Right ventricle myocardium inferior (tissue), 1 donor: ENCODE data around the gene RNF5. TPM values are rescaled to one million over a fixed set of nuclear protein-coding genes. Genes with fewer than 3 reads are reported as not detected.

Source experiments
- ATAC-seq: fragments of 200-7000 bp; cut with Tn5 transposase; one replicate; pipeline ENCODE4 v1.9.1; 2020; ENCODE audit warnings: mild to moderate bottlenecking, moderate library complexity
- DNase-seq: peaks from one replicate; pipeline ENCODE4 v3.0.0; 2021; ENCODE audit errors: missing footprints
- intact Hi-C: fragments of 100-400 bp; cut with DNase I; formaldehyde crosslinking; loops from one replicate; pipeline ENCODE4 v1.11.0; 2022
- total RNA-seq: library from RNA; stranded (reverse); fragmentation: NEBNext Ultra II Directional; extraction: Animal tissue kit (Norgen Biotek cat#: 25700); gene quantifications from one replicate; pipeline ENCODE4 v1.2.1, GENCODE V29; 2021
- donor health status: DM: no; HTN: yes; CAD: no; lungs with severe emphysema.

Gene RNF5
- total RNA-seq, 1 donor from 2014 or later, result 97.5 TPM

DNA sequence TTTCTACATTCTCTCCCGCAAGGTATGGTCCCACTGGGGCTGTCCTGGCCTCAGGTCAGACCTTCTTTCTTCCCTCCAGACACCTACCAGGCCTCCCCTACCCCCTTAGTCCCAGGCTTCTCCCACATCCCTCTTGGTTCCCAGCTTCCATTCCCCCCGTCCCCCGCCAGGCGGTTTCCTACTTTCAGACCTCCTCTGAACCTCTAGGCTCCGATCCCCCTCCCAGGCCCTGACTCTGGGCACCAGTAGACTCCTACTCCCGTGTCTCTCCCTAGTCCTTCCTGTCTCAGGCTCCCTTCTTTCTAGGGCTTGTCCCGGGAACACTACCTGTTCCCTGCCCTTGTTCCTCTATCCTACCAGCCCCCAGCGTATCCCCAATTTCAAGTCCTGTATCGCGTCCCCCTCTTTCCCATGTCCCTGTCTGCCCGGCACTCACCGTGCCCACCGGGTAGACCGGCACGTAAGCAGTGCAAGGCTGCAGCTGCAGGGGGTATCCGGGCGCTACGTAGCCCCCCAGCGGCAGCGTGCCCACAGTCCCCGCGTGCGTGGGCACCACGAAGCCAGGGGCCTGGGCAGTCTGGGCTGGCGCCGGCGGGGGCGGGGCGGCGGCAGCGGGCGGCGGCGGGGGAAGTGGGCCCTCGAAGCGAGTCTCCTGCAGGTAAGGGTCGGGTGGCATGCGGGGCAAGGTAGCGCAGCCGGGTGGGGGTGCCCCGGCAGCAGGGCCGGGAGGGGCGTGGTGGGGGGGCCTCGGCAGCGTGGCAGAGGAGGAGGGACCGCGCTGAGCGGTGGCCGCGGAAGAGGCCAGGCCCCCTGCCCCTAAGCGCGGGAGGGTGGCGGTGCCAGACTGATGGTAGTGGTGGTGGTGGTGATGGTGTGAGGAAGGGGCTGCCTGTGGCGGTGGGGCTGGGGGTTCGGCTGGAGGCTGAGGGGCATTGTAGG, 28.0 kb upstream of the RNF5 start:
- ATAC-seq, result no peak
- no peak for DNase-seq
- intact Hi-C loops, result no loop called here

DNA sequence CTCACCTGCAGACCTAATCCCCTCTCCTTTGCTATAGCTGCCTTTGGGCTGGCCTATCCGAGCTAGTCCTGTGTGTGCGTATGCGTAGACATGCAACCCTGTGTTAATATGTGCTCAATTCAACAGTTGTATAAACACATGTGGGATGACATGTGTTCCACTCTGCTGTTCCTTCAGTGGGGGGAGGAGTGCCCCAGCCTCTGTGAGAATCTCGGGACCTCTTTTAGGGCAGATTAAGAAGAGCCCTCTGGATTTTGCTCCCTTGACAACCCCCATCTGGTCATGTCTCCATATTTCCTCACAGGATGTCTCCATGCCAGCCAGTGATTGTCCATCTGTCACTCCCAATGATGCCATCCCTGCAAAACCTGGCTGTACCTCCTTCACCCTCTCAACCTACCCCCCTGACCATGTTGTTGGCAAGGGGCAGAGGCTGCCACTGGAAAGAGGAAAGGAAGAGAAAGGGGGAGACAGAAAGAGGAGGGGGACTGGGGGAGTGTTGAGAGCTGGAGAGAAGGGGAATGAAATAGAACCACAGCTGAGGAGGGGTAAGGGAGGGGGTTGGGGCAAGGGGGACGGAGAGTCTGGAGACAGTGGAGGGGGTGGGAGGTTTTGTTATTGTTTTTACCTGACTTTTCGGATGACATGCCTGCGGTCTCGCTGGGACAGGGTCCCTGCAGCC, 26.9 kb upstream of the RNF5 start:
- intact Hi-C loops, result no loop called here
- ATAC-seq (no peak), DNase-seq (no peak)

DNA sequence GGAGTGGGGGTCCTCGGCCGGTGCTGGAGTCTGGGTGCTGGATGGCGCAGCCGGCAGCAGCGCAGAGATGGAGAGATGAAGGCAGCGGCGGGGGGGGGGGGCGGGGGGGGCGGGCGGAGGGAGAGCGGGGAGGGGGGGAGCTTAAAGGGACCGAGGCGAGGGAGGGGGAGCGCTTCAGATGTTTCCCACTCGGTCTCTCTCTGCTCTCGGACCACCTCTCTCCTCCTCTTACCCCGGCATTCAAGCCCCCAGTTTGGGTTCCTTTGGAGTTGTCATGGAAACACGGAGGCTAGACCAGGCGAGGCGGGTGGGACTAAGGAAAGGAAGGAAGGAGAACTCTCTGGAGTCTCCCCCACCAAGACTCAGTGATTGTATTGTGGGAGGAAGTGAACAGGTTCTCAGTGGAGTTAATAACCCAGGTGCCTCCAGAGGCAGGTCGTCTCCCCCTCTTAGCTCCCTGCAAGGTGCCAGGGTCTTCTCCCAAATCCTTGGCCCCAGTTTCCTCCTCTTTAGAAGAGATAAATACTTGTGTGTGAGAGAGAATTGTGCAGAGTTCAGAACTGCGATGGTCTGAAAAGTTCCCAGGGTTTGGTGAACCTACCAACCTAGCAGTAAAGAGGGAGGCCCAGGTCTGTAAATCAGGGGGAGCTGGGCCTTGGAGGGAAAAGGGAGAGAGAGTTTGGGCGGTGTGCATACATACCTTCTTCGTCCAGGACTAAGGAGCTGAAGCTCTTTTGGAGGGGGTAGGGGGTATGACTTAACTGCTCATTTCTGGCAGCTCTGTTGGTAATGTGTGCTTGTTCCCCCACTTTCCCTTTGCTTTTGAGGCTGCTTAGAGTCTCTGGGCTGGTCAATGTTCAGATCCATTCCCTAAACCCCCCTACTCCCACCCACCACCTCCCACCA, 26.1 kb upstream of the RNF5 start, which contains the start of gene PRRT1:
PRRT1 (minus strand) TSS at position 77 of the 906 bp plus-strand sequence. CDS start 112 bp downstream, outside the sequence.
- no peak for ATAC-seq
- intact Hi-C loops, result no loop called here
- DNase-seq, result no peak

DNA sequence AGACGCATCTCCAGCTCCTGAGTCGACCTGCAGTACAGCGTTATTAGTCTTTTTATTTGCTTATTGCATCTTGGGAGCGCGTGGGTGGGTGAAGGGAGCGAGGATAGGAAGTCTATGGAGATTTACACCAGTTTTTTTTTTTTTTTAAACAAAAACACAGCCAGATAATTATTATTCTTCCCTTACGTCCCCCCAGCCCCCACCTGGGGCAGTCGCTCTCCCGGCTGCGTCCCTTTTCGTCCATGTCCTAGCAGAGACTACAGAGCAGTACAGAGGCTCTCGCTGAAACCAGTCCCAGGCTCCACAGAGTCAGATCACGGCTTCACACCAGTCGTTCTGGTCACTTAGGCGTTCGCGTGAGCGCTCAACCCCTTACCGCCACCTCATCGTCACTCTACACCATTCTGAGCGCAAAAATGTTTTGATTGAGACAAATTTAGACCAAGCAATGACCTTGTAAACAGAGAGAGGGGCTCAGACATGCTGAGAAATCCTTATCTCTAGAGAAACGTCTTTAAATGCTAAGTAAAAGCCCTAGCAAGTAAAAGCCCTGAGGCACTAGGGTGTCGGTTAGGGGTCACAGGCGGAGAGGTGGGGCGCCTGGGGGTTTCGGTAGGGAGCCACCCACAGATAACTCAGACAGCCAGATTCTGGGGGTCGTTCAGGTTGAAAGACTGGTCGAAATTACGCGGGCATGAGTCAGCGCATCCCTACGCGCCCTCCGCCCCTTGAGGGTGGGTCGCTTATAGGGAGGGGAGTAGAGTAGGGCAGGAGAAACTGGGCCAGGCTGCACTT, 25.2 kb upstream of the RNF5 start:
- peak; percentile 33 for ATAC-seq
- intact Hi-C loops, result no loop called here
- DNase-seq, result no peak

DNA sequence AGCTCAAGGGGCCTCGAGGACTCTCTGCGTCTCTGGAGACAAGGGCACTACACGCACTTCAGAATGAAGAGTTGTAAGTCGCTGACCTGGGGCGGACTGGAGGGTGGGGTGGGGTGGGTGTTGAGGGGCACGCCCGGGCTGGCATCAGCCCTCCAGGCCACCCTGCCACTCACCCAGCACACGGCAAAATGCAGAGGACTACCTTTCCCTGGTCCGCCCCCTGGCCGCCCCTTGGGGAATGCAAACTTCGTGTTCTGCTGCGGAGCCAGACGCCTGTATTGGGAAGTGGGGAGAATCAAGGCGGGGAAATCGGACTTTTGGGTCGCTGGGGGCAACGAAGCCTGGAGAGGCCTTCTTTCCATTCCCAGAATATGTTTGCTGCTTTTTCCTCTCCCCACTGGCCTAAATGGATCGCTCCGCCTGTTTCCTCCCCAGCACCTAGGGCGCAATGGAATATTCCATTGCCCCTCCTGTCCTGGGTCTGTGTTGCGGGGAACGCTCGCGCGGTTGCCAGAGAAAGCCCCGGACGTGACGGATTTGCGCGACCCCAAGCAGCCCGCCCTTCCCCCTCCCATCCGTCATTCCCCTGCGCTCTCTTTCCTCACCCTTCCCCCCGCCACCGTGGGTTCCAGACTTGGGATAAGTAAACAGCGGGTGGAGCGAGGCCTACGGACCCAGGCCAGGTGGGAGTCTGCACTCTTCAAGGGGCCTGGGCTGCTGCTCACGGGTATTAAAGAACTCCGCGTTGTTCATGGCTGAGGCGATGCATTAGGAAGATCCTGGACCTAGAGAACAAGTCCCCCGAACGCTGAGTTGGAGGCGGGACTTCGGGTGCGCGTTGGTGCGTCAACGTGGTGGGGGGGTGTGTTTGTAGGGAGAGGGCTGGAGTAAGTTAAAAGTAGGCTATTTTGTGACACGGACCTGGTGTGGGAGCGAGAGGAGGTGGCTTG, 24.4 kb upstream of the RNF5 start, which contains the start of gene PPT2:
PPT2 (plus strand) TSS at position 578 of the 950 bp plus-strand sequence. CDS start 454 bp downstream, outside the sequence.
- ATAC-seq (peak; percentile 92), DNase-seq (peak; percentile 92)
- intact Hi-C loops, result loop anchor here (1.0 kb wide), 3 partner anchors 22 to 35 kb away; partner anchors contain the start of genes AGPAT1 and FKBPL

DNA sequence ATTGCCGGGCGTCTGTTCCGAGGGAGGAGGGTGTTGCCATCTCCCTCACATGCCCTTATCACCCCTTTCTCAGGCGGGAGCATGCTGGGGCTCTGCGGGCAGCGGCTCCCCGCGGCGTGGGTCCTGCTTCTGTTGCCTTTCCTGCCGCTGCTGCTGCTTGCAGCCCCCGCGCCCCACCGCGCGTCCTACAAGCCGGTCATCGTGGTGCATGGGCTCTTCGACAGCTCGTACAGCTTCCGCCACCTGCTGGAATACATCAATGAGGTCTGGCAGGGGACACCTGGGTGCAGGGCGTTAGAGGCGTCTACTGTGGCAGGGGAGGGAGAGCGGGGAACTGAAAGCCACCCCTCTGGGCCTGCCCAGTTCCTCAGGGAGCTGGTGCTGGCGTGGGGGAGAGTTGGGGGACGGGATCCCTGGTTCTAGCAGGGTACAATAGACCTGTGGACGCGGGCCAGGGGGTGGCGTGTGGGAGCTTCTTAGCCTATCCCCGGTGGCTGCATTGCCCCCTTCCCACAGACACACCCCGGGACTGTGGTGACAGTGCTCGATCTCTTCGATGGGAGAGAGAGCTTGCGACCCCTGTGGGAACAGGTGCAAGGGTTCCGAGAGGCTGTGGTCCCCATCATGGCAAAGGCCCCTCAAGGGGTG, 23.6 kb upstream of the RNF5 start:
- intact Hi-C loops, result loop anchor here (1.0 kb wide), 3 partner anchors 22 to 35 kb away; partner anchors contain the start of genes AGPAT1 and FKBPL
- peak; percentile 77 for DNase-seq
- ATAC-seq, result peak; percentile 69

DNA sequence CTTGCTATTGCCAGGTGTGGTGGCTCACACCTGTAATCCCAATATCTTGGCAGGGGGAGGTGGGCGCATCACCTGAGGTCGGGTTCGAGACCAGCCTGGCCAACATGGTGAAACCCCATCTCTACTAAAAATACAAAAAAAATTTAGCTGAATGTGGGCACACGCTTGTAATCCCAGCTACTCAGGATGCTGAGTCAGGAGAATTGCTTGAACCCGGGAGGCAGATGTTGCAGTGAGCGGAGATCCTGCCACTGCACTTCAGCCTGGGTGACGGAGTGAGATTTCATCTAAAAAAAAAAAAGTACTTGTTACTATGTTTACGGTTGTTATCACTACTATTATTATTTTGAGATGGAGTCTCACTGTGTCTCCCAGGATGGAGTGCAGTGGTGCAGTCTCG, 21.3 kb upstream of the RNF5 start:
- DNase-seq (no peak), ATAC-seq (no peak)
- intact Hi-C loops, result no loop called here

DNA sequence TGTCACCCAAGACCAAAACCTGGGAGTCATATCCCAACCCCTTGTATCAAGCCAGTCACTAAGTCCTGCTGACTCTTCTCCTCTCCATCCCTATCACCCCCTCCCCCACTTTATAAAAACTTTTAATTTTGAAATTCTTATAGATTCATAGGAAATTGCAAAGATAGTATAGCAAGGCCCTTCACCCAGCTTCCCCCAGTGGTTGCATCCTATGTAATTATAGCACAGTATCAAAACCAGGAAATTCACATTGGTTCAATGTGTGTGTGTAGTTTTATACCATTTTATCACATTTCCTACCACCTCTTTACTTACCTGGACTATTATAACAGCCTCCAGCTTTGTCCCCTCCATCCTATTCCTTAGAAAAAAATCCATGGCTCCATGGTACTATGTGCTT, 20.2 kb upstream of the RNF5 start:
- intact Hi-C loops, result no loop called here
- no peak for DNase-seq
- ATAC-seq, result no peak

DNA sequence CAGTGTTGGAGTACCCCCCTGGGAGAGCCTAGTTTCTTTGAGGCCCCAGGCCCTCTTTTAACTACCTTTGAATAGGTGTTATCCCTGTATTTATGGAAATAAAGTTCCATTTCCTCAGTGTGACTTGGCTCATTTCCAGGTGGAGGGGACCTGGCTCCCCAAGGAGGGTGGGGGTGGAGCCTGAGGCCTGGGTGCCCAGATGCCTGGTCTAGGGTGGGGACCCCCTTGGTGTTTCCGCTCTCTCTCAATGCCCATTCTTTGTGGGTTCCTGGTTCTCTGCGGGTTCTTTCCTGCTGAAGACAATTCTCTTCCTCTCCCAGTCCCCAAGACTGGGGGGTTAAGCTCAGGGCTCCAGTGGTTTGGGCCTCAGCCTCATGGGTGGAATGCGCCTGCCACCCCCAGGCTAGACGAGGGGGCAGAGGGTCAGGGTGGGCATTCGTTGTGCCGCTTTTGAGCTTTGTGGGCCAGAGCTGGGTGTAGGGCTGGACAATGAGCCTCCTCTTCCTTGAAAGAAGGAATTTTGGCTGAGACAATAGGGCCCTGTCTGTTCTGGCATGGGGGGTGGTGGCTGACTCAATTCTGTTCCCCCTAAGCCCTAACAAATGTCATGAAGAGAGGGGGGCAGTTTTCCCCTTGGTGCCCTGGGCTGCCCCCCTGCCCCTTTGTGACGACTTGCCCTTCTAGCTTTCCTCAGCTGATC, 14.5 kb upstream of the RNF5 start:
- ATAC-seq, result peak; percentile 14
- DNase-seq, result no peak

DNA sequence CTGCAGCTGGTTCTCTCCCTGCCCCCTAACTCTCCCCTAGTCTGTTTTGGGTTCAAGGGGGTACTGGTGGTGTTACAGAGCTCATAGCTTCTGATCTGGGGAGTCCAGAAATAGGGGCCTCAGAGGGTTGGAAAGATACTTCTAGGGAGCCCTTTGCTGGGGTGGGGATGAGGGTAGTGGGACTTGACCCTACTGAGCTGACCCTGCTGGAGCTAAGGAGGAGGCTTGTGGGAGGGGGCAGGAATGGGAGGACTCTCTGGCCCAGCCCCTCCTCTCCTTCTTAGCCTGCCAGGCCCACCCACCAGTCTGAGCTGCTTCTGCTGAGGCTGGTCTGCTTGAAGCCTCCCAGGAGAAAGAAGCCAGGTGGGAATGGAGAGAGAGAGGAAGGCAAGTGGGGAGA, 13.9 kb upstream of the RNF5 start, which contains the start of gene EGFL8:
EGFL8 (plus strand) TSS at position 301 of the 400 bp plus-strand sequence. CDS start 1,571 bp downstream, outside the sequence.
- no peak for ATAC-seq
- intact Hi-C loops, result no loop called here
- no peak for DNase-seq

More for the DNA sequence above, 14.5 kb upstream of the RNF5 start:
- intact Hi-C loops, result no loop called here

DNA sequence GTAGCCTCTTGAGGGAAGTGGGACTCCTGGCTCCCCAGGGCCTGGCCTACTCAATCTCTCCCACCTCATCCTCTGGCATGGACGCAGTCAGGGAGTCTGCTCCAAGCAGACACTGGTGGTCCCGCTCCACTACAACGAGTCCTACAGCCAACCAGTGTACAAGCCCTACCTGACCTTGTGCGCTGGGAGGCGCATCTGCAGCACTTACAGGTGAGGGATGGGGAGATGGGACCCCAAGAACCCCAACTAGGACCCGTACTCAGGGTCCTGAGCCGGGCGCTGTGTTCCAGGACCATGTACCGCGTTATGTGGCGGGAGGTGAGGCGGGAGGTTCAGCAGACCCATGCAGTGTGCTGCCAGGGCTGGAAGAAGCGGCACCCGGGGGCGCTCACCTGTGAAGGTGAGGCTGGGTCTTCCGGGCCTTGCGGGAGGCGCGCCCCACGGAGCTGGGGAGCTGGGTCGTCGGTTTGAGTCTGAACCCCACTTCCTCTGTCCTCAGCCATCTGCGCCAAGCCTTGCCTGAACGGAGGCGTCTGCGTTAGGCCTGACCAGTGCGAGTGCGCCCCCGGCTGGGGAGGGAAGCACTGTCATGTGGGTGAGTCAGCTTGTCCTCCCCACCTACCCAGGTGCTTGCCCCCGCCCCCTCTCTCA, 11.7 kb upstream of the RNF5 start:
- ATAC-seq (no peak), DNase-seq (no peak)
- intact Hi-C loops, result no loop called here

DNA sequence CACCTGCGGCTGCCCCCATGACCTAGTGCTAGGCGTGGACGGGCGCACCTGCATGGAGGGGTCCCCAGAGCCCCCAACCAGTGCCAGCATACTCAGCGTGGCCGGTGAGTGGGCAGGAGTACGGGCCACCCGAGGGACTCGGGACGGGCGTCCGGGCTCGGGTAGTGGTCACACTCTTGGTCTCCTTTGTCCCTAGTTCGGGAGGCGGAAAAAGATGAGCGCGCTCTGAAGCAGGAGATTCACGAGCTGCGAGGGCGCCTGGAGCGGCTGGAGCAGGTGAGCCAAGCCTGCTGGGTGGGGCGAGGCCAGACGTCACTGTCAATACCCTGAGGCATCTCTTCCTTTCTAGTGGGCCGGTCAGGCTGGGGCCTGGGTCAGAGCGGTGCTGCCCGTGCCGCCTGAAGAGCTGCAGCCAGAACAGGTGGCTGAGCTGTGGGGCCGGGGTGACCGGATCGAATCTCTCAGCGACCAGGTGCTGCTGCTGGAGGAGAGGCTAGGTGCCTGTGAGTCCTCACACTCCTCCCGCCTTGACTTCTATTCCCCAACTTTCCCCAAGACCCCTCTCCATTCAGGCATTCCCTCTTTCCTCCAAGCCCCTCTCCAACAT, 10.9 kb upstream of the RNF5 start:
- intact Hi-C loops, result no loop called here

DNA sequence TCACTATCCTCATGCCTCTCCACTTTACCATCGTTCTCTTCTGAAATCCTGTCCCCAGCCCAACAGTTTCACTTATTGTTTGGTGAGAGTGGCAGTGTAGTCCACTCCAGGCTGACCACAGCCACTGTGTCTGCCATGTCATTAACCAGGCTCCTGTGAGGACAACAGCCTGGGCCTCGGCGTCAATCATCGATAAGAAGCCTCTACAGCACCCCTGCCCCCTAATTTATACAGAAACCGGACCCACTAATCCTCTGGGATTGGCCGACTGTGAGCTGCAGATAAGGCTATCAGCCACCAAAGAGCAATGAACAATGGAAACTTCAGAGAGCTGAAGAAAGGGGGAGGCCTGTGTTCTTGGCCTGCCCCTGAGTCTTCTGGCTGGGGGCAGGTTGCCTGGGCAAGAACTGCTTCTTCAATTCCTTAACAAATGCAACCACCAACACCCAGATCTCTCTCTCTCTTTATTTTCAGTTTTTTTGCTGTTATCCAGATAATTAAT, 10.4 kb upstream of the RNF5 start:
- ATAC-seq (no peak), DNase-seq (no peak)
- intact Hi-C loops, result no loop called here

More for the DNA sequence above, 10.9 kb upstream of the RNF5 start:
- ATAC-seq (no peak), DNase-seq (no peak)

DNA sequence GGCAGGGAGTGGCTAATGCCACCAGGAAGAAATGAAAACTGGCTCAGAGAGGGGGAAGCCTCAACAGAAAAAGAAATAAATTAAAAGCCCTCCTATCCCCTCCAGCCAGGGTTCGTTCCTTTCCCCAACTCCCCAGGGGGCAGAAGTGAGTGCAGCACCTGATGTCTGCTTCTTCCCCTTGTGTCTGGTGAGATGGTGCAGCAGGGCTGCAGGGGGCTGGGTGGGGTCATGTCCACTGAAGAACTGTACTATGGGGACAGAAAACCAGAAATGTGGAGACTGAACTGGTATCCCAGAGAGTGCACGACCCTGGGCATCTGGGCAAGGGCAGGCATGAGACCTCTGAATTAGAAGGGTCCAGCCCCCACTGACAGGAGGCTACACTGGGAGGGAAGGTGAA, 9.9 kb upstream of the RNF5 start:
- ATAC-seq, result no peak
- intact Hi-C loops, result no loop called here
- no peak for DNase-seq
